Activated CD8-positive, alpha-beta memory T cell treated with anti-CD3 and anti-CD28 coated beads, Interleukin-2, amount 50 U/mL, for 24 hours (primary cell): Measurements from ENCODE around the gene CREG2.

Source experiments
- DNase-seq: peaks from one replicate; pipeline ENCODE4 v3.0.0-alpha.2; 2020; ENCODE audit errors: extremely low read depth

Gene CREG2

DNA sequence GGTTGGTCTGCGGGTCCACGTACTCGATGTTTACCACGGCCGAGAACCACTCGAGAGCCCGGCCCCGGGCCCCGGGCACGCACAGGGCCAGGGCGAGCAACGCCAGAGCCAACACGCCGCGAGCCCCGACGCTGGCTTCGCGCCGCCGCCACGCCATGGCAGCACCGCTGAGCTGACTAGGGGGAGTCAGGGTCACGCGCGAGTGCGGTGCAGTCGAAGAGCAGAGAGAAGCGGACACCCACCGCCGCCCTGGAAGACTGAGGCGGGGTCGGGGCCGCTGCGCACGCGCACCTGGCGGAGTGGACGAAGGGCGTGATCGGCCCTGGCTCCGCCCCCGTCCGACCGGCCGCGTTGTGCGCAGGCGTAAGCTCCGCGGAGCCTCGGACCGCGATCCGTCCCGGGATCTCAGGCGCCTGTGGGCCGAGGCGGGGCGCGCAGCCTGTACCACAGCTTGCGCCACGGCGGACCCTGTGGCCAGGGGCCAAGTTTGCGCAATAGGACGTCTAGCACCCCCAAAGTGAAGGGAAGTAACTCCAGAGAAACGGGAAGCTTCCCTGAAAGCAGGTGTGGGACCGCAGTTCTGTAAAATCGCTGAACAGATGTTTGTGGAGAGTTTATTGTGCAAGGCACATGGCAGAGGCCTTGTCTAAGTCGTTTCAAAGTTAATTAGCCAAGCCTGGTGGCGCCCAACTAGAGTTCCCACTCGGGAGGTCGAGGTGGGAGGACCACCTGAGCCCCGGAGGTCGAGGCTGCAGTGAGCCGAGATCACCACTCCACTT is 78.7 kb downstream of the CREG2 start, which contains the start of gene RNF149:
Gene RNF149 (minus strand): TSS at position 270 of the 779 bp plus-strand sequence. CDS start 113 bp downstream, at position 157.
- DNase-seq: peak; percentile 69

DNA sequence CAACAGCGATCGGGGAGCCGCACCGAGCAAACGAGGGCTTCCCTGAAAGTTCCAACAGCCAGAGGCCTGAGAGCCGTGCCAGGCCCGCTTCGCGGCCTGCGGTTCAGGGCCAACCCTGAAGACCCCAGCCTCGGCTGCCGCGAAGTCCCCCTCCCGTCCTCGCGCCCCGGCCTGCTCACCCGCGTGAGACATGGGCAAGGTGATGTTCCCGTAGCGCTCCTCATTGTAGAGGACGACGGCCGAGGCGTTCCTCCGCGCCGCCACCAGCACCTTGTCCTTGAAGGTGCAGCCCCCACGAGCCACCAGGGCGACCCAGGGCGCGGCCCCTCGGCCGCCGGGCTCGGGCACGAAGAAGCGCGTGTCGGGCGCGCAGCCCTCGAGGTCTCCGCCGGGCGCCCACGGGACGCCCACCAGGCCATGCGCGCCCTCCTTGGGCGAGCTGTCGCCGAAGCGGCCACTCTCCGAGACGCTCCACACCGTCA is 79.3 kb downstream of the CREG2 start:
- DNase-seq: no peak

DNA sequence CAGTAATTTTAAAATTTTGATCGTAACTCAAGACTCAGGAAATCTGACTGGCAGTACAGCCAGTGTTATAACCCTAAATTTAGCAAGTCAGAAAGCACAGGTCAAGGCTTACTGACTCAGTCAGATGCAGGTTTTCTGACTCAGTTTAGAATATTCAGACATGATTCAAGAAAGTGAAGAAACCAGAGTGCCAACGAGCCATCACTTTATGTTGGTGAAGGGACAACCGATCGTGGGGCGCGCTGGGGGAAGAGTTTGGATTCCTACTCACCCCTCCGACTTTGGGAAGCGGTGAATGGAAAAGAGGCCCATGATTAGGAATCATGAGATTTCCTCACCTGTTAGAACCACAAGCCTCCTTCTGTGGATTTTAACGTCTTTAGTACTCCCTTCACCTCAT is 79.8 kb downstream of the CREG2 start:
- no peak for DNase-seq

GRCh38 chr2:101306410-101306809 is 80.9 kb downstream of the CREG2 start:
- no peak for DNase-seq

DNA sequence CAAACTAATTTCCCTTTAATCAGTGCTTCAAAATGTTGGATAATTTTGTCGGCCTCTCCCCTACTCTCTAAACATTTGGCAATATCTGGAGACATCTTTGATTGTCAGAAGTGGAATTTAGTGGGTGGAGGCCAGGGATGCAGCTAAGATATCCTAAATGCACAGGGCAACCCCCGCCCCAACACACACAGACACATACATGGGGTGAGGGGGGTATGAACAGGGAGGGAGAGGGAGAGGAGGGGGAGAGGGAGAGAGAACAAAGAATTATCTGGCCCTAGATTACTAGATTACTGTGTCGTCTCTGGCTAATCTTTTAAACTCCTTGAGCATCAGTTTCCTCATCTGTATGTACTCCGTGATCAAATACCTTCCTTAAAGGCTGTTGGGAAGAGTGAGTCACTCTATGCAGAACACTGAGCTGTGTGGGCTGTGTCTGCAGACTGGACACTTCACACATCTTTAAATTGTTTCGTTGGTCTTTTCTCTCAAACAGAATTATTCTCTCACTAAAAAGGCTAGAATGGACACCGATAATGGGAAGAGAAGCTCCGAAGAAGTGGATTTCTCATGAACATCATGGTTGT is 81.7 kb downstream of the CREG2 start:
- DNase-seq: no peak

DNA sequence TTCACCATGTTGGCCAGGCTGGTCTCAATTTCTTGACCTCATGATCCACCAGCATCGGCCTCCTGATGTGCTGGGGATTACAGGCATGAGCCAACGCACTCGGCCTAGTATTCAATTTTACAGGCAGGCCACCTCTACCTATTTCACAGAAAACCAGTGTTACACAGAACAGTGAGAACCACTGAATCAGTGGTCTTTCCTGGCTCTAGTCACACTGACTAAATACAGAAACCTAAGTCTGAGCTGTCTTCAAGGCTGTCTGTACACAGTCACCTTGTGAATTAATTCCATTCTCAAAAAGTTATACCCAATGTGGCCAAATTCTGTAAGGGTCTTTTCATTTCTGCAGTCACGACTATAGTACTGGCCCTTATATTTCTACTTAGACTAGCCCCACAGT is 82.3 kb downstream of the CREG2 start:
- no peak for DNase-seq

DNA sequence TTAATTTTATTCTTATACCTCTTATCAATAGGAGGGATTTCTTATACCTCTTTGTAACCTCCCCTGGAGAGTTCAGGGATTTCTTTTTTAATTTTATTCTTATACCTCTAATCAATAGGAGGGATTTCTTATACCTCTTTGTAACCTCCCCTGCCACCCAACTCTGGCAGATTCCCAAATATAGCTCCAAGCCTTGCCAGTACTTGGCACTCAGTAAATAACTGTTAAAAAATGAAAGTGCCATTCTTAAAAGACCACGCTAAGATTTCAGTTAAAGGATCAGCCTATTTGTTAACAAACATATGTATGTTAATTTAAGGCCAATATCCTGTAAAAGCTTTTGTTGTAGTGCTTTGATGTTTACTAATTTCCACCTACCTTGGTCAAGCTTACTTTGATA is 83.6 kb downstream of the CREG2 start:
- DNase-seq: no peak

GRCh38 chr2:101302016-101302415 is 85.3 kb downstream of the CREG2 start:
- no peak for DNase-seq

DNA sequence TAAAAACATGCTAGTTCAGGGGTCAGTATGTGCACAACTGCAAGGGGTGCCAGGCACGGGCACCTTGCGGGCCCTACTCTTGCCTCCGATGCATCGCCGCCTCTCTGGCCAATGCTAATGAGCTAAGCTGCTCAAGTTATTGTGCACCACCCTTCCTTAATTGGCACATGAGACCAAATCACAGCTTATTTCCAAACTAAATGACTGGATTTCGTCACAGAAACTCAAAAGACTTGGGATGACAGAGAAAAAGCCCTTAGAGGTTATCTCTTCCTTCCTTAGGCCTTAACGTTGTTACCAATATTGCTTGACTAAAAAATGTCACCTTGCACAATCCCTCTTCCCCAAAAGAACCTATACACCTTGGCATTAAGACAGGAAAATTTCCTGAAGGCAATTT is 86.5 kb downstream of the CREG2 start:
- no peak for DNase-seq

DNA sequence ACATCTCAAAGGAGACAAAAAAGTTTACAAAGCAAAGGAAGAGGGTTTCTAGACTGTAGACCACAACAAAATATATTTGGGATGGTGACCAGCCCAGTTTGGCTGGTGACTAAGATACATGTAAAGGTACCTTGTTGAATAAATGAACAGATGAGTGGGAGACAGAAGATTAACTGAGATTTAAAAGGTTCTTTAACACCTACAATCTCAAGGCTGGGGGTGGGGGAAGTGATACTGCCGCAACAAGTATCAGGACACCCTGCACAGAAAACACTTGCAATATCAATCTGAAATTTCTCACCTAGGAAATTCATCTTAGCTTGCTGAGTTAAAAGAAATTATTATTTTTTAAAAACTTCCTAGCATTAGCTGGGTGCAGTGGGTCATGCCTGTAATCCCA is 87.1 kb downstream of the CREG2 start:
- DNase-seq: no peak

DNA sequence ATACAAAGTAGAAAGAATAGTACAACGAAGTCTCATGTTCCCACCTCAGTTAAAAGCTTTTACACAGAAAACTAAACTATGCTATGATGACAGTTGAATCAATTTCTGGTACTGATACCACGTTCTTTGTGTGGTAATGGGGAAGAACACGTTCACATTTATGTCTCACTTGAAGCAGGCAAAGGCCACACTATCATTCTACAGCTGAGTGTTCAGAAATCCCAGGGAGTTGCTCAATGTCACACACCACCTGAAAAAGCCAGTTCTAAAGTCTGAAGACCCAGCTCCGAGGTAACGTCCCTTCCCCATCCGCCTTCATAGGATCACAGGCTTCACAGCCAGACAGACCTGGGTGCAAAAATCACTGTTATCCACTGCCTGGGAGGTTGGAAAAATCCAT is 87.7 kb downstream of the CREG2 start:
- DNase-seq: no peak

- DNase-seq: no peak
Observed at GRCh38 chr2:101297383-101297782, 89.9 kb downstream of the CREG2 start.

GRCh38 chr2:101296371-101296770 is 90.9 kb downstream of the CREG2 start:
- no peak for DNase-seq

DNA sequence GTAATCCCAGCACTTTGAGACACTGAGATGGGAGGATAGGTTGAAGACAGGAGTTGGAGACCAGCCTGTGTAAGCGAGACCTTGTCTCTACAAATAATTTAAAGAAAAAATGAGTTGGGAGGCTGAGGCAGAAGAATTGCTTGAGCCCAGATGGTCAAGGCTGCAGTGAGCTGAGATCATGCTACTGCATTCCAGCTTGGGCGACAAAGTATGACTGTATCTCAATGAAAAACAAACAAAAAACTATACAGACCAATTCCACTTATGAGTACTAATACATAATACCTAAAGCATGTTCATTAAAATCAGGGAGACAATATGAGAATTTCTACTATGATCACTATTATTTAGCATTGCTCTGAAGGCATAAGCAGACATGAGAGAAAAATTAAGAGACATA is 91.4 kb downstream of the CREG2 start:
- DNase-seq: no peak
